Natural killer cell (primary cell): ENCODE data around the gene CC2D2A. TPM values are rescaled to one million over a fixed set of nuclear protein-coding genes. Genes with fewer than 3 reads are reported as not detected.
"Not testable (repeated sequence)": the region's sequence is repeated elsewhere in the genome, so short reads cannot be mapped to it uniquely, and the experiment has no call there.

Experiments
- ATAC-seq, 3 donors: fragments of 150-1000 bp in 2 of 3; fragments of 200-7000 bp in 1 of 3; cut with Tn5 transposase; 1 replicate in 1 of 3; 2 replicates in 2 of 3; pipeline ENCODE4 v1.10.0; 2021; ENCODE audit warnings: mild to moderate bottlenecking in 2 of 3, moderate library complexity in 2 of 3
- DNase-seq, 2 donors: peaks; one replicate each; pipeline versions ENCODE4 v3.0.0 to v3.0.0-alpha.2; 2013 to 2021; ENCODE audit warnings: mixed read lengths in 1 of 2
- H3K27ac ChIP-seq: one replicate; pipeline ENCODE4 v1.5.1; 2013; ENCODE audit warnings: mild to moderate bottlenecking, low read length
- H3K27me3 ChIP-seq: one replicate; pipeline ENCODE4 v1.6.1; 2013; ENCODE audit warnings: low read length; ENCODE audit not compliant: control insufficient read depth, insufficient read depth
- H3K36me3 ChIP-seq: one replicate; pipeline ENCODE4 v1.6.1; 2013; ENCODE audit warnings: low read length; ENCODE audit not compliant: control insufficient read depth, insufficient read depth
- H3K4me1 ChIP-seq: one replicate; pipeline ENCODE4 v1.6.1; 2013; ENCODE audit warnings: low read length; ENCODE audit not compliant: control insufficient read depth, insufficient read depth
- H3K4me3 ChIP-seq: one replicate; pipeline ENCODE4 v1.5.1; 2013; ENCODE audit warnings: low read length
- H3K9me3 ChIP-seq: one replicate; pipeline ENCODE4 v1.6.1; 2013; ENCODE audit warnings: low read length; ENCODE audit not compliant: control insufficient read depth, insufficient read depth
- H3K27ac Mint-ChIP-seq, 2 donors: one replicate each; pipeline ENCODE4 v1.8.0; 2022; ENCODE audit warnings: mild to moderate bottlenecking in 2 of 2, mixed read lengths in 2 of 2, moderate library complexity in 1 of 2
- H3K27me3 Mint-ChIP-seq, 2 donors: one replicate each; pipeline ENCODE4 v1.8.0; 2022; ENCODE audit warnings: low read depth in 2 of 2, mixed read lengths in 2 of 2
- H3K36me3 Mint-ChIP-seq: one replicate; pipeline ENCODE4 v1.8.0; 2022; ENCODE audit warnings: mixed read lengths
- H3K4me1 Mint-ChIP-seq, 2 donors: one replicate each; pipeline ENCODE4 v1.8.0; 2022; ENCODE audit warnings: mixed read lengths in 2 of 2
- H3K4me3 Mint-ChIP-seq: one replicate; pipeline ENCODE4 v1.8.0; 2022; ENCODE audit warnings: mild to moderate bottlenecking, moderate library complexity, mixed read lengths
- H3K9me3 Mint-ChIP-seq, 2 donors: one replicate each; pipeline ENCODE4 v1.8.0; 2022; ENCODE audit warnings: mixed read lengths in 2 of 2
- CTCF ChIP-seq: fragments of 200-600 bp; IDR thresholded peaks from one replicate; pipeline ENCODE4 v1.8.0; 2022; ENCODE audit warnings: antibody characterized with exemption
- WGBS: methylation state at CpG from one replicate; pipeline ENCODE4 v1.1.7; 2013; ENCODE audit warnings: missing lambda C conversion rate; ENCODE audit not compliant: insufficient coverage; 5-methylcytosine and 5-hydroxymethylcytosine counted together
- intact Hi-C: fragments of 100-400 bp; cut with micrococcal nuclease; formaldehyde crosslinking; loops from one replicate; pipeline ENCODE4 v1.14.2; 2022
- total RNA-seq, 4 donors: library from RNA; stranded (reverse); fragments of 120-200 nt in 1 of 4; gene quantifications; one replicate each; pipeline versions ENCODE4 v1.2.3 to v1.2.4, GENCODE V29; 2013 to 2022

CC2D2A gene
- total RNA-seq, 3 donors from 2014 or later (not counting 1 experiment from before 2014, with no cell fraction given) = 0.78 to 1.6 (median 0.83) TPM

- DNase-seq (no peak), ATAC-seq (no peak)
- no peak for TF ChIP-seq CTCF
- intact Hi-C loops = no loop called here
- H3K27me3 Mint-ChIP-seq = no peaks in the 10 kb centered on the region
- no peak overlapping the region for H3K27ac Mint-ChIP-seq
- H3K4me1 Mint-ChIP-seq = no peaks in the 10 kb centered on the region
- Histone ChIP-seq H3K36me3 (no peaks in the 10 kb centered on the region), H3K4me3 (no peak overlapping the region), H3K9me3 (no peaks in the 10 kb centered on the region), H3K4me1 (no peaks in the 10 kb centered on the region), H3K27ac (no peak overlapping the region), H3K27me3 (no peaks in the 10 kb centered on the region)
- no peak overlapping the region for H3K4me3 Mint-ChIP-seq
- 85% methylated on average over 1 of the region's 4 CpGs for WGBS
- peaks cover 0 to 6% of the 10 kb centered on the region in 2 donors for H3K9me3 Mint-ChIP-seq
- no peaks in the 10 kb centered on the region for H3K36me3 Mint-ChIP-seq
These were observed 45.4 kb downstream of the CC2D2A start for GRCh38 chr4:15515106-15515505.

GRCh38 chr4:15516494-15516893 lies 46.8 kb downstream of the CC2D2A start:
- H3K27me3 Mint-ChIP-seq = no peaks in the 10 kb centered on the region
- no peak overlapping the region for H3K4me3 ChIP-seq
- no peak overlapping the region for H3K27ac Mint-ChIP-seq
- intact Hi-C loops = no loop called here
- DNase-seq (no peak), ATAC-seq (no peak)
- H3K9me3 ChIP-seq = no peaks in the 10 kb centered on the region
- H3K27me3 ChIP-seq = no peaks in the 10 kb centered on the region
- H3K36me3 ChIP-seq = no peaks in the 10 kb centered on the region
- WGBS = 100% methylated on average over 2 of the region's 3 CpGs
- H3K36me3 Mint-ChIP-seq = no peaks in the 10 kb centered on the region
- H3K4me3 Mint-ChIP-seq = no peak overlapping the region
- TF ChIP-seq CTCF = no peak
- H3K4me1 Mint-ChIP-seq = no peaks in the 10 kb centered on the region
- no peaks in the 10 kb centered on the region for H3K4me1 ChIP-seq
- H3K9me3 Mint-ChIP-seq = peaks cover 0 to 6% of the 10 kb centered on the region in 2 donors
- no peak overlapping the region for H3K27ac ChIP-seq

- H3K4me1 ChIP-seq, H3K27ac ChIP-seq, H3K27me3 Mint-ChIP-seq, ATAC-seq, H3K27ac Mint-ChIP-seq, DNase-seq, H3K4me3 ChIP-seq, H3K9me3 ChIP-seq, H3K4me3 Mint-ChIP-seq, H3K36me3 Mint-ChIP-seq, H3K27me3 ChIP-seq, intact Hi-C loops, H3K9me3 Mint-ChIP-seq, H3K36me3 ChIP-seq, H3K4me1 Mint-ChIP-seq: not testable (repeated sequence)
- WGBS = 90% methylated on average over 3 of the region's 4 CpGs
These were observed 48.0 kb downstream of the CC2D2A start for GRCh38 chr4:15517681-15518080.

GRCh38 chr4:15521442-15522039 lies 51.9 kb downstream of the CC2D2A start:
- intact Hi-C loops = no loop called here
- DNase-seq (no peak), ATAC-seq (no peak)
- H3K4me1 Mint-ChIP-seq = no peaks in the 10 kb centered on the region
- no peak for TF ChIP-seq CTCF
- no peaks in the 10 kb centered on the region for H3K27me3 Mint-ChIP-seq
- Histone ChIP-seq H3K36me3 (no peaks in the 10 kb centered on the region), H3K27me3 (no peaks in the 10 kb centered on the region), H3K4me3 (no peak overlapping the region), H3K9me3 (no peaks in the 10 kb centered on the region), H3K4me1 (no peaks in the 10 kb centered on the region), H3K27ac (no peak overlapping the region)
- WGBS = 98% methylated on average over 4 of the region's 4 CpGs
- H3K9me3 Mint-ChIP-seq = peaks cover 0 to 6% of the 10 kb centered on the region in 2 donors
- no peak overlapping the region for H3K27ac Mint-ChIP-seq
- H3K4me3 Mint-ChIP-seq = no peak overlapping the region
- no peaks in the 10 kb centered on the region for H3K36me3 Mint-ChIP-seq
